HG03520 (cell line): ENCODE measurements around the gene ACSS1.

Experiments used
- ATAC-seq: cut with Tn5 transposase; IDR thresholded peaks from one replicate; pipeline ENCODE4 v1.9.1; 2021; ENCODE audit warnings: mild to moderate bottlenecking, moderate library complexity; ENCODE audit not compliant: unreplicated experiment

Gene ACSS1

DNA sequence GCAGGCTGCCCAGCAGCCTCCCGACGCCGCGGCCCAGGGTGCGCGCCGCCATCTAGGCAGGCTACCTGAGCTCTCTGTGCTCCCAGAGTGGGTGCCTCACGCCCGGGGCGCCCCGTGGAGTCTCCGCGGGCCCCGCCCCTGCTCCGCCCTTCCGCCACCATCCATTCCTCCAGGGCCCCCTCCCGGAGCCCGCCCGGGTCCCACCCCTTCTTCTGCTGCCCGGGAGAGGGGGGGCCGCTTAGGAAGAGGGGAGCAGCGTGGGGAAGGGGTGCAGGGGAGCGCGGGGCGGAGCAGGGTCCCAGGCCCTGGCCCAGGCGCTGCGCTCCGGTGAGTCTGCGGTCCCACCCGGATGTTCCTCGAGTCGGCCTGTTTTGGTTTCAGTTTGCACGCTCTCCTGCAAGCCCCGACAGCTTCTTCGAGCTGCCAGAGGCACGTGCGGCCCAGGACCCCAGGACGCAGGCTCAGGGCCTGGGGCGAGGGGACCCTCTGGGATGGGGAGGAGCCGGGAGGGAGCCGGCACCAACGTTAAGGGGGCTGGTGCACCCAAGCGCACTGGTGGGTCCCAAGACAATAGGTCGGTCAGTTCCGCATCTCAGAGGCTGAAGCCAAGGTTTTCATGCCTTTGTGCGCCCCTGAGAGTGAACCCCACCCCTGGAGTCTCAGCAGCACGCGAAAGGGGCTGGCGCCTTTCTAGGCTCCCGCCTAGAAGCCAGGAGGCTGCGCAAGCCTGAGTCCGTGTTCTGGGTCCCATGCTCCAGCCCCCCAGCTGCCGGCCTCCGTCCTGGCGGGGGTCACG lies at the start of gene ACSS1:
TSS of gene ACSS1 (minus strand) at position 89 of the 796 bp plus-strand sequence. CDS start at position 52, 37 bp downstream.
- ATAC-seq = peak; percentile 61

GRCh38 chr20:25103526-25103925 lies 45.6 kb upstream of the ACSS1 start:
- no peak for ATAC-seq

GRCh38 chr20:25100914-25101313 lies 43.0 kb upstream of the ACSS1 start:
- ATAC-seq = no peak

DNA sequence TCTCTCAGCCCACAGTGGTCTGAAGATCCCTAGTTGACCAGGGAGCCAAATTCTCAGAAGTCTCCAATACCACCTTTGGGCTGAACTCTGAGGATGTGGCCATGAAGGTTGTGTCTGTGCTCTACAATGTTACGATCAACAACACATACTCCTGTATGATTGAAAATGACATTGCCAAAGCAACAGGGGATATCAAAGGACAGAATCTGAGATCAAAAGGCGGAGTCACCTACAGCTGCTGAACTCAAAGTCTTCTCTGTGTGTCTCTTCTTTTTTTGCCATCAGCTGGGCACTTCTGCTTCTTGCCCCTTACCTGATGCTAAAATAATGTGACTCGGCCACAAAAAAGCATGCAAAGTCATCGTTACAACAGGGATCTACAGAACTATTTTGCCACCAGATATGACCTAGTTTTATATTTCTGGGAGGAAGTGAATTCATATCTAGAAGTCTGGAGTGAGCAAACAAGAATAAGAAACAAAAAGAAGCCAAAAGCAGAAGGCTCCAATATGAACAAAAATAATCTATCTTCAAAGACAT lies 41.7 kb upstream of the ACSS1 start:
- no peak for ATAC-seq

DNA sequence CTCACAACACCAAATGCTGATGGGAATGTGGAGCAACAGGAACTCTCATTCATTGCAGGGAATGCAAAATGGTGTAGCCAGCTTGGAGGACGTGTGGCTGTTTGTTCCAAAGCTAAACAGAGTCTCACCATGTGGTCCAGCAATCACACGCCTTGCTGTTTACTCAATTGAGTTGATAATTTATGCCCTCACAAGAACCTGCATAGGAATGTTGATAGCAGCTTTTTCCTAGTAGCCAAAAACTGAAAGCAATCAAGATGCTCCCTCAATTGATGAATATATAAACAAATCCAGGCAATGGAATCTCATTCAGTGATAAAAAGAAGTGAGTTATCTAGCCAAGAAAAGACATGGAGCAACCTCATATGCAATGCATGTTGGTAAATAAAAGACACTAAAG lies 39.6 kb upstream of the ACSS1 start:
- ATAC-seq = no peak

- no peak for ATAC-seq
Measured at GRCh38 chr20:25090492-25091429, 32.8 kb upstream of the ACSS1 start.

DNA sequence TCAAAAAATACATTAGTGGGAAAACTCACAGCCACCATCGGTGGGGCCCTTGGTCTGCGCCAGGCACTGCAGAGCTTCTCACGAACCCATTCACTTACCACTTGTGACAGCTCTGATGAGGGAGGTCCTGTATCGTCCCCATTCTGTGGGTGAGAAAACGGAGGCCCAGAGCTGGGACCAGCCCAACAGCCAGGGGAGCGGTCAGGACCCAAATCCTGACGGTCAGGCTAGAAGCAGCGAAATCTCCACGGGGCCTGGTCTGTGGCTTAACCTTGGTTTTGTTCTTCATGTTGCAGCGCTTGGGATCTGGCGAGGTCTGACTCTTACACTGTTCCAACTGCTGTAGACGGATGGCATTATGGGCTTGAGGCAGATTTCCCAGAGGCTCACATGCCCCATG lies 31.7 kb upstream of the ACSS1 start:
- ATAC-seq = no peak

GRCh38 chr20:25089096-25089495 lies 31.2 kb upstream of the ACSS1 start:
- no peak for ATAC-seq

DNA sequence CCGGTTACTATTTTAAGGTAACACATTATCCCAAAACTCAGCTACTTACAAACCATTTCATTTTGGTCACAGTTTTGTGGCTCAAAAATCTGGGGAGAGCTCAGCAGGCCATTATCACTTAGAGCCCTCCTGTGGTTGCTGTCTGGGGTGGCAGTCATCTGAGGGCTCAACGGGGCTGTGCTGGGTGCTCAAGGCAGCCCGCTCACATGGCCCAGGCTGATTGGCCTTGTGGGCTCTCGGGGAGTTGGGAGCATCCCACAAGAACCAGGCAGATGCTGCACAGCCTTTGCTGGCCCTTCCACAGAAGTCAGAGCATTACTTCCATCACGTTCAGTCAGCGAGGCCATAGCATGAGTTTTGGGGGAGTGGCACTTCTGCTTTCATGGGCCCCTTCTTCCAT lies 30.3 kb upstream of the ACSS1 start:
- no peak for ATAC-seq

DNA sequence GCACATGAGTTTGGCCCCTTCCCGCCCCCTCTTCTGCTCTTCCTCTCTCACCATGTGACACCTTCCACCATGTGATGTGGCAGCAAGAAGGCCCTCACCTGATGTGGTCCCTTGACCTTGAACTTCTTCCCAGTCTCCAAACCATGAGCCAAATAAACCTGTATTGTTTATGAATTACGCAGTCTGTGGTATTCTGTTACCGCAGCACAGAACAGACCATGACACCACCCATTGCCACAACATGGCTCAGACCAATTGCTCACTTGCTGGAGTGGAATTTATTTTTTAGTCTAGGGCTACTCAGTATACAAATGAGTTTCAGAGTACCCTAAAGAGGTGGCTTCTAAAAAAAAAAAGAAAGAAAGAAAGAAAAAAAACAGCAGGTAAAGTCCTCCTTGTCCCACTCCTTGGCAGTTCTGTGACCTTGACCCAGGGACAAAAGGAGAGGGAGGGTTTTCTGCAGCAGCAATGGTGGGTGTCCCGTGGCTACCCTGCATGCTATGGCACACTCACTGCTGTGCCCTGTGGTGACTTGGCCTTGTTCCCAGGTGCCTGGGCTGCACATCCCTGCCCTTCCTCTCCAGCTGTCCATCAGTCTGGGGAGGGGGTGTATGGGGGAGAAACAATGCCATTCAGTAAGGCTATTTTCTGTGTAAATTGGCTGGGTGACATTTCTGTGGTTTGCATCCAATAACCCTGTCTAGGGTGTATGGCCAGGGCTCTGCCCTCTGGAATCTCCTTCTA lies 29.4 kb upstream of the ACSS1 start:
- ATAC-seq = no peak

- ATAC-seq = no peak
Measured at GRCh38 chr20:25085756-25086495, 28.0 kb upstream of the ACSS1 start.

DNA sequence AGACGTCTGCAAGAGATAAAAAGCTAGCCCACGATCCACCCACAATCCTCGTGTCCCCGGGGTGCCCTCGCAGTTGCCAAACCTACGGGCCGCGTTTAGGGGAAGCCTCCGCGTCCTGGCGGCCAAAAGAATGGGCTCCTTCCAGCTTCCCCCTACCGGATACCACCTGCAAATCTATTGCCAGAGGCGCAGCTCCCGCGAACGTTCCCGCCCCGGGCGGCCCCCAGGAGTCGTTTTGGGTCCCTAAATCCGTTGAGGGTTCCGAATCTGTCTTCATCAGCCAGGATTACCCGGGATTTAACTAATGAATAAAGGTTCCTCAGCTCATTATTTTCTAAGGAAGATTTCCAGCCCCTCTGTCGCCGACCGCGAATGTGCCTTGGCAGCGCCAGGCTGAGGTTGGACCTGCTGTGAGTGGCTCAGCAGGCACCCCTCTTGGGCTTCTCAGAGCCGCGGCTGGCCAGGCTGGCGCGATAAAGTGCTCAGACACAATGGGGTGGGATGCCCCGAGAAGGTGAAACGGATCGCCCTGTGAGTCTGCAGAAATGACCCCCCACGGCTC lies 26.8 kb upstream of the ACSS1 start:
- no peak for ATAC-seq

- ATAC-seq = no peak
Measured at GRCh38 chr20:25083773-25084625, 26.1 kb upstream of the ACSS1 start.

GRCh38 chr20:25083141-25083772 lies 25.3 kb upstream of the ACSS1 start:
- no peak for ATAC-seq

DNA sequence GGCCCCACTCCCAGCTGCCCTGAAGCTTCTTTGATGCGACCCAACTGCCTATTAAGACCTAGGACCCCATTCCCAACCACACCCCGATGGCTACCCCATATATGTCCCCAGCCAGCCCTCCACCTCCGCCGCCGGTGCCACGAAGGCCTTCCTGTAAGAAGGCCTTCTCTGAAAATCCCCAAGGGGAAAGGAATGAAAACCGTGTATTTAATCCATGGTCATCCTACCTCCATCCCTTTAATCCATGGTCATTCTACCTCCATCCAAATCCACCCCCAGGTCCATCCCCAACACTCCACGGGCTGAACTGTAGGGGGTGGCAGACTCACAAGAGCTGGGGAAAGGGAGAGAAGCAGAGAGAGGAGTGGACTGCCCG lies 24.5 kb upstream of the ACSS1 start:
- ATAC-seq = no peak

DNA sequence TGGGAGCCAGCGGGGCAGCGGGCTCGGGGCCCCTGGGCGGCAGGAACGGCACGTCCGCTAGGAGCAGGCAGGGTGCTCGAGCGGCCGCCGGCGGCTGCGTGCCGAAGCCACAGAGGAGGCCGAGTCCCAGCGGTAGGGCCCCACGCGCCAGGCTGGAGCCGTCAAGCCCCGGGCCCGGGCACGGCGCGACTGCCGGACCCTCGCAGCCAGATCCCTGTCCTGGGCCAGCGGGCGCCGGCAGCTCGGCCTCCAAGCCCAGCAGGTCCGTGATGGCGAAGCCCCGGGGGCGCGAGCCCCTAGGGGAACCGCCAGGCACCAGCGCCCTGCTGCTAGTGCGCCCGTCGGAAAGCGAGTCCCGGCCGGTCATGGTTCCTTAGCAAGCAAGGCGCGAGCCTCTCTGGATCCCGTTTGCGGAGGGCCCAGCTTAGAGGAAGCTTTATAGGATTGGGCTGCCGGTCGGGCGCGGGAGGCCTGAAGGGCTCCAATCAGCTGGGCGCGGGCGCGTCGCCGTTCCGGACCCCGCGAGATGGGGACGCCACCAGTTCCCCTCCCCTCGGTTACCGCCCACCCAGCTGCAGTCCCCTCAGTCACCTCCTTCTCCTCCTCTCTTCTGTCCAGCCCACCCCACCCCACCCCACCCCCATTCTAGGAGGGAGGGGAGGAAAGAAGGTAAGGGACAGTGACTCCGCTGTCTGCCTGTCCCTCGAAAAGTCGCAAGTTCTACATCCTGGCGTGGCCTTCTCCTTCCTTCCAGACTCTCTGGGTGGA lies 24.0 kb upstream of the ACSS1 start, which contains the start of gene VSX1:
TSS of gene VSX1 (minus strand) at position 412 of the 768 bp plus-strand sequence. CDS start at position 367, 45 bp downstream.
- no peak for ATAC-seq

DNA sequence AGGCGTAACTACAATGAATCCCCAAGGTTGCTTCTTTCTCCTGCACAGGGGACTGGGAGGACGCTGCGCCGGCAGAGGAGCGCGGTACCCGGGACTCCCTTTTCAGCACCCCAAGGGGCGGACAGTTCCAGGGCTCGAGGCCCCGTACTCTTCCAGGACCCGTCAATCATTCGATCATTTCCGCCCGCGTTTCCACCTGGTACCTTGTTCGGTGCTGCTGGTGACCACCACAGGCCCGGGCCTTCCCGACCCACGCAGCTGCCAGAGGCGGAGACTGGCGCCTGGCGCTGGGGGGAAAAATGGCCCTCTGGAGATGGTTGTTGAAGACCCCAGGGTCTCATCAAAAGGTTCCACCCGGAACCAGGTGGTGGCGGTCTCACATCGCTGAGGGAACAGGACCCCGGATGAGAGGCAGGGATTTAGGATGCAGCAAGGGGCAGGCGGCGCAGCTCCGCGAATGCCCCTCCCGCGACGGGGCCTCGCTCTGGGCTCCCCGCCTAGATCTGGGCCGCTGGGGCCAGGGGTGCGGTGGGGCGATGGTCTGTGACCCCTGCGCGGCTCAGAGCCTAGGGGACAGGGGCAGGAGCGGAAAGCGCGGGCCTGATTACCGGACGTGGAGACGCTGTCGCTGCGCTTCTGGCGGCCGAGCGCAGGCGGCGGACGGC lies 23.3 kb upstream of the ACSS1 start:
- ATAC-seq = no peak
